Embryonic facial prominence (tissue), 1 donor: ENCODE data around the gene HADH.
"Not testable (repeated sequence)": the region's sequence is repeated elsewhere in the genome, so short reads cannot be mapped to it uniquely, and the experiment has no call there.

Experiments
- DNase-seq: peaks from one replicate; pipeline ENCODE4 v3.0.0-alpha.2; 2016; ENCODE audit errors: extremely low spot score

Gene HADH

GRCh38 chr4:108031427-108032083 lies 41.9 kb downstream of the HADH start:
- no peak for DNase-seq

GRCh38 chr4:108033348-108033747 lies 43.7 kb downstream of the HADH start:
- DNase-seq = no peak

GRCh38 chr4:108034565-108034964 lies 44.9 kb downstream of the HADH start:
- DNase-seq = no peak

- no peak for DNase-seq
Observed at GRCh38 chr4:108035691-108036090, 46.0 kb downstream of the HADH start.

GRCh38 chr4:108036213-108036612 lies 46.5 kb downstream of the HADH start:
- no peak for DNase-seq

- DNase-seq = no peak
Observed at GRCh38 chr4:108037884-108038283, 48.2 kb downstream of the HADH start.

GRCh38 chr4:108042927-108043326 lies 53.2 kb downstream of the HADH start:
- no peak for DNase-seq

GRCh38 chr4:108043526-108043925 lies 53.8 kb downstream of the HADH start:
- DNase-seq = no peak

GRCh38 chr4:108044951-108045686 lies 55.4 kb downstream of the HADH start:
- DNase-seq = no peak

GRCh38 chr4:108045687-108046024 lies 56.0 kb downstream of the HADH start:
- no peak for DNase-seq

GRCh38 chr4:108047199-108047598 lies 57.5 kb downstream of the HADH start:
- no peak for DNase-seq

- DNase-seq = no peak
Observed at GRCh38 chr4:108048157-108048556, 58.5 kb downstream of the HADH start.

GRCh38 chr4:108048997-108049396 lies 59.3 kb downstream of the HADH start:
- DNase-seq = no peak

- no peak for DNase-seq
Observed at GRCh38 chr4:108049406-108049805, 59.7 kb downstream of the HADH start.

- not testable (repeated sequence) for DNase-seq
Observed at GRCh38 chr4:108050166-108051111, 60.8 kb downstream of the HADH start.

GRCh38 chr4:108051343-108051742 lies 61.7 kb downstream of the HADH start:
- DNase-seq = no peak

- DNase-seq = no peak
Observed at GRCh38 chr4:108052558-108053120, 63.0 kb downstream of the HADH start.

GRCh38 chr4:108053251-108053711 lies 63.6 kb downstream of the HADH start:
- no peak for DNase-seq

GRCh38 chr4:108054025-108054638 lies 64.4 kb downstream of the HADH start:
- DNase-seq = no peak

- no peak for DNase-seq
Observed at GRCh38 chr4:108055787-108056186, 66.1 kb downstream of the HADH start.

GRCh38 chr4:108056418-108056817 lies 66.7 kb downstream of the HADH start:
- DNase-seq = no peak
